HG03045 (cell line): Measurements from ENCODE around the gene S100A8.

Source experiments
- ATAC-seq: cut with Tn5 transposase; IDR thresholded peaks from one replicate; pipeline ENCODE4 v1.9.1; 2021; ENCODE audit warnings: mild to moderate bottlenecking, moderate library complexity; ENCODE audit not compliant: unreplicated experiment

The S100A8 gene

DNA sequence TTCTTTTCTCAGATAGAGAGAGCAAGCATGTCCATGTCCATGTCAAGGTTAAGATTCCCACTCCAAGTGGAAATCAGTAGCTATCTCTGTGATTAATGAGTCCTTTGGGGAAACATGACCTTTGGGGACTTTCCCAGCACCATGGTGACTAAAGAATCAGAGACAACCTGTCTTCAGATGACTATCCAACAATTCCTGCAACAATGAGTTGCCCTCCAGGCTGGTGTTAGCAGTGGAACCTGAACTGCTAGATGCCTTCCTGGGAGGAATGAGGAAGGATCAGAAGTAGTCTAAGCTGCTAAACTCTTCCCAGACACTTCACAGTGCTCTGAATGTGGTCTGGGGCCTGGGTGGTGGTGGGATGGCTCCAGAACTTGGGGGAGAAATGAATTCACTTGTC is 26.7 kb downstream of the S100A8 start:
- no peak for ATAC-seq

DNA sequence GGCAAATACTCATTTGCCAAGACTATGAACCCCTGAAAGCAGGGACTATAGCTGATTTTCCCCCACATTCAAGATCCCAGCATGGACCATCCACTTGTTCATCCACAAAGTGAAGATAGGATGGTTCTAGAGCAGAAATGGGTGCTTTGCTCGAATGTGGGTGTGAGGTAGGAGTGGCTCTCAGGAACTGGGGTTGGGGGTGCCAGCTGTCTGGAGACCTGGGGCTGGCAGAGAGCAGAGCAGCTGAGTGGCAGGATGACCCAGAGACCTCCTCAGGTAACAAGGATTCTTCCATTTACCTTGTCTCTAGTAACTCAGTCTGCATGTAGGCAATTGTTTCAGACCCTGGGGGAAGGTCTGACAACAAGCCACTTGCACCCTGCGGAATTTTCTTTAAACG is 27.2 kb downstream of the S100A8 start:
- ATAC-seq, result no peak

DNA sequence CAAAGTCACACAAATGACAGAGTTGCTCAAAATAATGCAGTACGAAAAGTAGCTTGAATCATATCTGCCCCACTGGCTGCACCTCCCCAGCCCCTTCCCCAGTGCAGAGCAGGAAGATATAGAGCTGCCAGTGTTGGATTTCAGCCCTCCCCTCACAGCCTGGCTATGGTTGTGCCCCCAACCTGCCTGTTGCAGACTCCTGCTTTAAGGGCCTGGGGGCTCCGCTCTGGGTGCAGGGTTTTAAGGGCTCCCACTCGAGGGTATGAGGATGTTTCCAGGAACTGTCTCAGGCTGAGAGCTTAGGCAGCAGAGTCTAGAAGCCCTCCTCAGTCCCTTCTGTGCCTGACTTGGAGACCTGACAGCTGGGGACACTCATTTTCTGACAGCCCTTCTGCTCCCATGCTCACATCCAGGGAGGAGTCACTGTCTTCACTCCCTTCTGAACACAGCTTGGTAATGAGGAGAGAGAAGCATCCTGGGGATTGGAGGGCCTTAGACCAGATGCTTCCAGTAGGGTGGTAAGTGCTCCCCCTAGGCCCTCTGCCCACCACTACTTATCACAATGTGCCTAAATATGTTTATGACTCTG is 28.6 kb downstream of the S100A8 start:
- no peak for ATAC-seq

DNA sequence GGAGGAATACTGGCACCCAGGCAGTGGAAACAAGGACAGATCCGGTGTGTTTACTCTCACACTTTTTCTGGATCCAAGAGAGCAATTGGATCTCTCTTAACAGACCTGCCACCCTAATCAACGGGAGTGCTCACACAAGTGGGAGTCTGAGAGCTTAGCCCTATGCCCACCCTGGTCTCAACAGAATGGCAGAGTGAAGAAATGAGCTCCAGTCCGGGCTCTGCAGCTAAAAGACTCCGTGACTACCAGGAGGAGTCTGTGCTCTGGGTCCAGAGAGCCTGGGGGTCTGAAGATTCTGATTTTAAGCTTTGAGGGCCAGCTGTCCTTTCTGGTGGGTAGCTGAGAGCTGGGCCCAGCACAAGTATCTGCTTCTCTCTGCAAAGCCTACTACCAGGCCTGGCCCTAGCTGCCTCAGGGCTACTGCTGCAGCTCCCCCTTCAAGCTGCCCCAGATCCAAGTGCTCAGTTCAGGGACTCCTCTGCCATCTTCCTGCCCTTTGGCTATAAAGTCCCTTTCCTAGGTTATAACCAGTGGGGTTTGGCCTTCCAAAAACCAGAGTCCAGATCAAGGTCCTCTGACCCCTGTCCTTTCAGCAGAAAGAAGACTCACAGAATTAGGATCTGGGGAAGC is 29.3 kb downstream of the S100A8 start:
- ATAC-seq, result no peak

DNA sequence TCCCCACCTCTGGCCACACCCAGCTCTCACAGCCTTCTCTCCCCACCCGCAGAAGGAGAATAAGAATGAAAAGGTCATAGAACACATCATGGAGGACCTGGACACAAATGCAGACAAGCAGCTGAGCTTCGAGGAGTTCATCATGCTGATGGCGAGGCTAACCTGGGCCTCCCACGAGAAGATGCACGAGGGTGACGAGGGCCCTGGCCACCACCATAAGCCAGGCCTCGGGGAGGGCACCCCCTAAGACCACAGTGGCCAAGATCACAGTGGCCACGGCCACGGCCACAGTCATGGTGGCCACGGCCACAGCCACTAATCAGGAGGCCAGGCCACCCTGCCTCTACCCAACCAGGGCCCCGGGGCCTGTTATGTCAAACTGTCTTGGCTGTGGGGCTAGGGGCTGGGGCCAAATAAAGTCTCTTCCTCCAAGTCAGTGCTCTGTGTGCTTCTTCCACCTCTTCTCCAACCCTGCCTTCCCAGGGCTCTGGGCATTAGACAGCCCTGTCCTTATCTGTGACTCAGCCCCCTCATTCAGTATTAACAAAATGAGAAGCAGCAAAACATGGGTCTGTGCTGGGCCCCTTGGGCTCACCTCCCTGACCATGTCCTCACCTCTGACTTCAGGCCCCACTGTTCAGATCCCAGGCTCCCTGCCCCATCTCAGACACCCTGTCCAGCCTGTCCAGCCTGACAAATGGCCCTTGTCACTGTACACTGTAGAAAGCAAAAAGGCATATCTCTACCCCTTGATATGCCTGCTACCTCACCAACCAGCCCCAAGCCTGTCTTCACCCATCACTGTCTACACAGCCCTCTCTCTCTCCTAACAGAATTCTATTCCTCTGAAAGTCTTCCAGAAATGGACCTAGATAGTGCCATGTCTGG is 30.0 kb downstream of the S100A8 start:
- ATAC-seq, result no peak

DNA sequence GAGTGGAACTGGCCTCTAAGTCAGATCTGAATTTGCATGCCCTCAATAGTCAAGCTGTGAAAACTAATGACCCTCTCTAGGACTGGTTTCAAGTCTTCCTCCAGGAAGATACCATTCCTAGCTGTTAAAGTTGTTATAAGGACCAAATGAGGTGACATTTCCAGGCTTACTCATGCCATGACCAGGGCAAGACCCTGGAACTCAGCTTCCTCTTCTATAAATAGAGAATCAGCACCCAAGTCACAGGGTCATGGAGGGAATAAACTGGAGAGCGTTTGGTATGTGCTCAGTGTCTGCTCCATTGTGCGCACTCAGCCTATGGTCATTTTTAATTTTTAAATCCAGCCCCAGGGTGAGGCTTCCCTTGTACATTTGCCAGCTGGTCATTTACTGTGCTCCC is 30.7 kb downstream of the S100A8 start:
- ATAC-seq, result no peak

DNA sequence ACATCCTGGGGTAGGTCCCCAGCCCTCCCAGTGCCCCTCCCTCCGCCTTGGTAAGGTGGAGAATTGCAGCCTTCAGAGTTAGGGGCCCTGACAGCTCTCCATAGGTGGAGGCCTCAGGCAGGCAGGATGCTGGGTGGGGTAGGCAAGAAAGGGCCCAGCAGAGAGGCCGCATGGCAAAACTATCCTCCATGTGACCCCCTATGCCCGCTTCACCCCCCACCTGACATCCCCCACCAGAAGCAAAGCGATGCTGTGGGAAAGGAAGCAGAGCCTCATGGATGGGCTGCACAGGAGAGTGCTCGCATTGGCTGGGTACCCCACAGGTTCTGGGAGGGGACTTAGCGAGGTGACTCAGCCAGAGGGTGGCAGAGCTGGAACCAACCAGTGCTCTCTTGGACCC is 31.6 kb downstream of the S100A8 start:
- no peak for ATAC-seq

DNA sequence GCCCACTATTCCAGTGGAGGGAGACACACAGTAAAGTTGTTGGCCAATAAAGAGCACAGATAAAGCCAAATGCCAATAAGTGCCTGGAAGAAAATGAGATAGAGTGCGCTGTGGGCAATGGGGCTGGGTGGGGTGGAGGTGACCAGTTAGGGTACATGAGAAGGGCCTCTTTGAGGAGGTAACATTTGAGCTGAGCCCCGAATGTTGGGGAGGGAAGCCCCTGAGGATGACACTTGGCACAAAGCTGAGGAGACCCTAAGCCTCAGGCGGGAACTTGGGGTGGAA is 32.2 kb downstream of the S100A8 start:
- ATAC-seq, result no peak

DNA sequence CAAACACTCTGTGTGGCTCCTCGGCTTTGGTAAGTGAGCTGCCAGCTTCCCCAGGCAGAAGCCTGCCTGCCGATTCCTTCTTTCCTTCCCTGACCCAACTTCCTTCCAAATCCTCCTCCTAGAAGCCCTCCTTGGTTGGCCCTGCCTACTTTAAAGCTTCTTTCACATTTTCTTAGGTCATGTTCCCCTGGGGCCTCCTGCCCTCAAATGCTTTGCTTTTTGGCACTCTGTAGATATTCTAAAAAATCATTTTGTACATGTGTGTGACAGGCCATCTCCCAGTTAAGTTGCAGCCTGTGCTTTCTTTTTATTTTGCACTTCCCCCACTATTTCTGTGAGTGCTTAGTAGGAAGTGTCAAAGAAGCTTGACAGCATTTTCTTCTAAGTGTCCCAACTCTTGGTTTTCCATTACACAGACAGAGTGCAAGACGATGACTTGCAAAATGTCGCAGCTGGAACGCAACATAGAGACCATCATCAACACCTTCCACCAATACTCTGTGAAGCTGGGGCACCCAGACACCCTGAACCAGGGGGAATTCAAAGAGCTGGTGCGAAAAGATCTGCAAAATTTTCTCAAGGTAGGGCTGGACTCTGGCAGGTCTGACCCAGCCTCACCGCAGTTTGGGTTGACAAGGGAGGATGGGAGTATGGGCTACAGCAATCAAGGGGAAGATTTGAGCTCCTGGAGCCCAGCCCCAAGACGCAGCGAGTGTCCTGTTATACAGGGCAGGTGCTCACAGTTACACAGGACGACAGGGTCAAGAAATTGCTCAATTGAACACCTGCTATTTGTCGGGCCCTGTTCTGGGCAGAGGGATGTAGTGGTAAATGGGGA is 32.8 kb downstream of the S100A8 start, which contains the start of gene S100A9:
TSS of gene S100A9 (plus strand) at position 2 of the 838 bp plus-strand sequence. CDS start at position 432, 430 bp downstream.
- ATAC-seq, result no peak

DNA sequence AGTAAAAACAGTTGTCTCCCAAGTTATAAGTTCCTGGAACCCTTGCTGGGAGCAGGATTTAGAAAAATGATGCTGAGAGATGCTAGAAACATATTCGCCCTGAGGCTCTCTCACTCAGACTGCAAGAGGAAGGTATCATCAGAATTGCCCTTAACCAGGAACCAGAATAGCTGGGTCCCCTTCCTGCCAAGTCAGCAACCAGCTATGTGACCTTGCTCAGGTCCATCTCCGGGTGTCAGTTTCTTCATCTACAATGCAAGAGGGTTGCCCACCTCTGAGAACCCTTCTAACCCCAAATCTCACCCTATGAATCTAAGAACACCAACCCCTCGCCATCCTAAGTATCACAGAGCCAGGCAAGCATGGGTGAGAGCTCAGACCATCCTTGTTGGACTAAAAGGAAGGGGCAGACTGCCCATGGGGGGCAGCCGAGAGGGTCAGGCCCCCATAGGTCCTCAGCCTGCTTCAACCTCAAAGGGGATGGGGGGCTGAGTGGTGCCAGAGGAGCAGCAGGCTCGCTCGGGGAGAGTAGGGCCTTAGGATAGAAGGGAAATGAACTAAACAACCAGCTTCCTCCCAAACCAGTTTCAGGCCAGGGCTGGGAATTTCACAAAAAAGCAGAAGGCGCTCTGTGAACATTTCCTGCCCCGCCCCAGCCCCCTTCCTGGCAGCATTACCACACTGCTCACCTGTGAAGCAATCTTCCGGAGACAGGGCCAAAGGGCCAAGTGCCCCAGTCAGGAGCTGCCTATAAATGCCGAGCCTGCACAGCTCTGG is 33.6 kb downstream of the S100A8 start:
- ATAC-seq, result no peak

DNA sequence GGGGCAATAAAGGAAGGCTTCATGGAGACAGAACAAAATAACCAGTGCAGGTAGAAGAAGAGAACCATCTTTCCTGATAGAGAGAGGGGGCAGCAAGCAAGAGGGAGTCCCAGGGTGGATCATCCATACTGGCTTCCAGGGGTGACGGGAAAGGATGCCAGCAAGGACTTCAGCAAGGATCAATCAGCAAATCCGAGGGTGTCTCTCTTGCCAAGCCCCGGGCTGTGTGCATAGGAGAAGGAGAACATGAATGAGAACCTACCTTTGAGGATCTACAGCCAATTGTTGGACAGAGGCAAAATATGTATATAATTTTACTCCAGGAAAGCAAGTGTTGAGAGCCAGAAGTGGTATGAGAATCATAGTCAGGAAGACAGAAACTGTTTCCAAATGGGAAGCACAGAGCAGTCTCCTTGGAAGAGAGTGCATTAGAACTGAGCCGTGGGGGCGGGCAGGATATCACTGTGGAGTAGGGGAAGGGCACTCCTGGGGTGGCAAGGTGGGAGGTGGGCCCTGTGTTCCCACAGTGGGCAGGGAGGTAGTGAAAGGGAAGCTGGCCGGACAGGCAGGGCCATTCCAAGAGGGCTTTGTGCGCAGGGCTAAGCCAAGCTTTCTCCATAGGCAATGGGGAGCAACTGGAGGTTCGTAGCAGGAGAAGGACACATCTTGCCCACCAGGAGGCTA is 34.3 kb downstream of the S100A8 start:
- ATAC-seq, result no peak

DNA sequence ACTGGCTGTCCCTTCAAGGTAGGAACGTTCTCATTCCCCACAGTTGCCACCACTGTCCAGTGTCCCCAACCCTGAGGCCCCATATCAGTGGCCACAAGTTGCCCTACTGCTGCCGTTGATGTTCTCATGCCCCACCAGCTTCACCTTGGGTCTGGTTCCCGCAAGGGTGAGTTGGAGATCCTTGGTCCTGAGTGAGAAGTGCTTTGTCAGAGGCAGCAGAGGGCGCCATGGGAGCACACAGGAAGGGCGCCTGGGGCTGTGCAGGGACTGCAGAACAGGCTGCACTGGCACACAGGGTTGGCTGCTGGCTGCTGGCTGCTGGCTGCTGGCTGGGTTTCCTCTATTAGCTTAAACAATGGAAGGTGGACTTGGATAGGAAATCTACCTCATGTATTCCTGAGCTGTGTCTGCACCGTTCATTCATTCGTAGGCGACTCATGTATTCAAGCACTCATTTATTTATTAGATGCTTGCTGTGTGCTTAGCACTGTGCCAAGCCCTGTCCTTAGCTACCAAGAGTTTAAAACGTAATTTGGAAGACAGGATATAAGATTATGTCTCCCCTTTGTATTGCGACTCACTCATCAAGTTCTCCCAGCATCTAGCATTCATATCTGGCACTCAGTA is 35.3 kb downstream of the S100A8 start:
- ATAC-seq, result no peak

DNA sequence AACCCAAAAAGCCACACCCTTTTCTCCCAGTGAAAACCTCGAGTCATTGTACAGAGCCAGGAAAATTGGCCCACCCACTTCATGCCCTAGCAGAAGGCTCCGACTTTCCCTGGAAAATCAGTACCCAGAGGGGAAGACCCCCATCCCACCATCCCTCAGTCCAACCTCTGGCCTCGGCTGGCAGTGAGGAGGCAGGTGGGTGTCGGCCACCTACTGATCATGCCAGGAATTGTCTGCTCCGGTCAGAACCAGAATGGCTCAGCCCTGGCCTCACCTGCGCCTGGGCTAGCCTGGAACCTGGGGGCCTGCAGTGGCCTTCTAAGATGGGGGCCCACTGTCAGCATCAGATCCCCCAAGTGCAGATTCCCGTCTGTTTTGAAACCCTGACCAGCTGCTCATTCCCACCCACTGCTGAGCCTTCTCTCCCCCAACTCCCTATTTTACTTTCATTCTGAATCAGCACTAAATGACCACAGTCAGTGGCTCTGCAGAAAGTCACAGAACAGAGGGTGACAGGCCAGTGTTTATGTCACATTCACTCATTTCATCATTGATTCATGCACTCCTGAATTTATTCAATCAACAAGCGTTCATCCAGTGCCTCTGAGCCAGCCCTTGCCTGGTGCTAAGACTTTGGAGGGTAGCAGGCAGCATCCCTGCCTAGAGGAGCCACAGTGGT is 36.2 kb downstream of the S100A8 start:
- no peak for ATAC-seq

DNA sequence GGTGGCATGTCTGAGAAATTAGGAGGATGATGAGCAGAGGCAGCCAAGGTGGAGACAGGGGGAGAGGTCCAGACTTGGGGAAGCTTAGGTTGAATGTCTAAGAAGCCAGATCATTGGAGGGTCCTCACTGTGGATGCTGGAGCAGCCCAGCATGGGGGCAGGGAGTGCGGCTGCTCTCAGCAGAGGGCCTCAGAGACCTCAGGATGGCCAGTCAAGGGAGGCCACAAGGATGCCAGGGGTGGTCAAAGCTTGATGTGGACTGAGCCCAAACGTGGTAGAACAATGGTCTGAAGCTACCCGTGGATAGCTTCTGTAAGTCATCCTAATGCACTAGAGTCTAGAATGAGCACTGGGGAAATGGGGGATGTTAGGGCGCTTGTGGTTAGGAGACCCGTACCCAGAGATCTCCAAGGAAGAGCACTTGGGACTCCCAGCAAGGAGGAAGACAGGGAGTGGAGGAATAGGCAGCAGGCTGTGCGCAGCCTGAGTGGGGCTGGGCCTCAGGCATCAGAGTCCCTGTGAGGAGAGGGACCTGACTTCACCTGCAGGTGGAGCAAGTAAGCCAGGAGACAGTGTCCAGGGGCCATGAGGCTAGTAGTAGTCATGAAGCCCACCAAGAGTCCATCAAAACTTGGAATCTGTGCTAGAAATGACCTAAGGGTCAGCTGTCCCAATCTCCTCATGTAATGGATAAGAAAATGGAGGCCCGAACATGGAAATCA is 37.5 kb downstream of the S100A8 start:
- ATAC-seq, result no peak

DNA sequence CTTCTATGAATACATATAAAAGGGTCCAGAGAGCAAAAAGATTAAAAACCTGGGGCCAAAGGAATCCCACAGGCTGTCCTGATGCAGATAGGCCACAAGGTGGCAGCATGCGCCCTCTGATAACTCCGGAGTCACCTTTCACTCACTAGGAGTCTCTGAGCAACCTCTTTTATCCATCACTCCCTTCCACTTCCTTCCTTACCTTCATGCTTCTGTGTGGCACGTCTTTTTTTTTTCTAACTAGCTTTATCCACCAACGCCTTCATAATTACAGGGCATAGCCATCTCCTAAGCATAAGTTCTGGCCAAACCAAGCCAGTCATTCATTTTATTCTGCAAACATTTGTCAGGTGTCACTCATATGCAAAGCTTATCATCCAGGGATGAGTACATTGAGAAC is 38.4 kb downstream of the S100A8 start:
- ATAC-seq, result no peak

DNA sequence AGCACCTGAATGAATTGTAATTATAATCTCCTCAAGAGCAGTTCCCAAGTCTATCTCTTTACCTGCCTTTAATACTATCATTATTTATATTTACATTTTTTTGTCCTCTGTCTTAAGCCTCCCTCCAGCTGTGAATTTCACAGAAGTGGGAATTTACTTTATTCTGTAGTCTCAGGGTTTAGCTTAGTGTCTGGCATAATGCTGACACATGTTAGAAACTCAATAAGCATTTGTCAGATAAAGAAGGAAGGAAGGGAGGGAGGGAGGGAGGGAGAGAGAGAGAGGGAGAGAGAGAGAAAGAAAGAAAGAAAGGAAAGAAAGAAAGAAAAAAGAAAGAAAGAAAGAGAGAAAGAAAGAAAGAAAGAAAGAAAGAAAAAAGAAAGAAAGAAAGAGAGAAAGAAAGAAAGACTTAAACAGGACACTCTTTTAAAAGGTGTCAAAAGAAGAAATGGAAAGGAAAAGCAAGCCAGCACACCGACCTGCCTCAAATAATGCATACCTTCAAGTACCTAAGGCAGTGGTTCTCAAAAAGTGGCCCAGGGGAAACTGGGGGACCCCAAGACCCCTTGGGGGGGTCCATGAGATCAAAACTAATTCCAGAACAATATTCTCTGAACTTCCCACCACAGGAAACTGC is 40.4 kb downstream of the S100A8 start:
- no peak for ATAC-seq

DNA sequence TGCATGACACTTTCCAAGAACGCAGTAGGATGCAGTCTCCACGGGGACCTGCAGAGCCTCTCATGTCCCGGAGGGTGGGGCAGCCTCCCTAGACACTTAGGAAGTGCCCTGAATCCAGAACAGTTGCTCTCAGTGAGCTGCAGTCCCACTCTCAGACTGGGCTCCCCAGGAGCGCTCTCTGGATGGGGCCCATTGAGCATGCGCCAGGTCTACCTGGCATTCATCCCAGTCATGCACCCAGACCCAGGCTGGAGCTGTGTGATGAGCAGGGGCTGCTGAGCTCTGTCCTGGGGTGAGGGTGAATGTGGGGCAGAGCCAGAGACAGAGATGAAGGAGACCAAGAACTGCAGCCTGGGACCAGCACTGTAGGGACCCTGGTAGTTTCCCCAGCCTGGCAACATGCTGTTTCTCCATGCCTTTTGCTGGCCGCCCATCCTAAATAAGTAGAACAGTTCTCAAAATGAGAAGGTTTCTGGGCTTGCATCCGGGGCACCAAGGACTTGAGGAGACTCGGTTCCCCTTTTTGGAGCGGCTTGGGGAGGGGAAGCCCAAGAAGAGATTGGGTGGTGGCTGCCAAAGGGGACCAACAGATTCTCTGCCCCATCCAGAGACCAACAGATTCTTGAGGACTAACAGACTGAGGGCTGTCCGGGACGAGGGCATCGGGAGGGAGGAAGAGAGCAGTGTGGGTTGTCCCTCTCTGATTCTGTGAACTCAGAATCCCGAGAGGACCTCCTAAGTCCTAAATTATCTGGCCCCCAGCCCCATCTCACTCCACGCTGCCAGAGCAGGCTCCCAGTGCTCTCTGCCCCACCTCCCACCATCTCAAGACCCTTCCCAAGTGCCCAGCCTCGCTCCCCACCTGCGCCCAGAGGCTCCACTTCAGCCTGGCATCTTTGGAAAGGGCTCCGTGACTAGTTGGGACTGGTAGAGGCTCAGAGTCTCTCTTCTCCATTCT is 41.2 kb downstream of the S100A8 start:
- ATAC-seq, result no peak
